Heart left ventricle (tissue), 16 donors: ENCODE results near the gene PMEPA1. TPM values are rescaled to one million over a fixed set of nuclear protein-coding genes. Genes with fewer than 3 reads are reported as not detected.

Experiments used
- ATAC-seq, 4 donors: fragments of 200-7000 bp; cut with Tn5 transposase; one replicate each; pipeline ENCODE4 v1.9.1; 2020 to 2022; ENCODE audit warnings: moderate library complexity in 4 of 4, mild to moderate bottlenecking in 3 of 4, moderate number of reproducible peaks in 1 of 4
- DNase-seq, 5 donors: peaks; one replicate each; pipeline ENCODE4 v3.0.0-alpha.2; 2020
- H3K27ac ChIP-seq, 12 donors: fragments of 200-600 bp; sonication (generic) in 4 of 12; one replicate each; pipeline versions ENCODE4 v1.5.0 to v1.8.0; 2016 to 2022; ENCODE audit warnings: mild to moderate bottlenecking in 2 of 12
- H3K27me3 ChIP-seq, 9 donors: fragments of 200-600 bp; sonication (generic) in 2 of 9; one replicate each; pipeline versions ENCODE4 v1.5.1 to v1.8.0; 2016 to 2022; ENCODE audit warnings: mild to moderate bottlenecking in 3 of 9
- H3K36me3 ChIP-seq, 9 donors: fragments of 200-600 bp; sonication (generic) in 2 of 9; one replicate each; pipeline versions ENCODE4 v1.5.0 to v1.8.0; 2018 to 2022; ENCODE audit warnings: mild to moderate bottlenecking in 2 of 9
- H3K4me1 ChIP-seq, 12 donors: fragments of 200-600 bp; sonication (generic) in 4 of 12; one replicate each; pipeline versions ENCODE4 v1.5.0 to v1.8.0; 2016 to 2022; ENCODE audit warnings: mild to moderate bottlenecking in 3 of 12
- H3K4me3 ChIP-seq, 12 donors: fragments of 200-600 bp; sonication (generic) in 4 of 12; one replicate each; pipeline versions ENCODE4 v1.5.0 to v1.8.0; 2017 to 2022; ENCODE audit warnings: mild to moderate bottlenecking in 9 of 12, moderate library complexity in 4 of 12
- H3K9me3 ChIP-seq, 12 donors: fragments of 200-600 bp; sonication (generic) in 4 of 12; one replicate each; pipeline versions ENCODE4 v1.5.0 to v1.8.0; 2016 to 2022; ENCODE audit warnings: mild to moderate bottlenecking in 1 of 12
- POLR2A ChIP-seq, 2 donors: fragments of 450-650 bp; IDR thresholded peaks; one replicate each; pipeline ENCODE4 v1.6.1; 2017; ENCODE audit warnings: antibody characterized with exemption in 2 of 2, mild to moderate bottlenecking in 2 of 2, moderate library complexity in 2 of 2
- WGBS, 4 donors: extraction: QIAGEN DNeasy Blood & Tissue Kit in 2 of 4; methylation state at CpG; one replicate each; pipeline versions ENCODE4 v1.1.5 to v1.1.7; 2013 to 2018; 5-methylcytosine and 5-hydroxymethylcytosine counted together
- intact Hi-C, 10 donors: fragments of 100-400 bp; cut with DNase I; formaldehyde crosslinking; loops; one replicate each; pipeline versions ENCODE4 v1.11.1 to v1.14.2; 2022
- long read RNA-seq, 3 donors: library from polyadenylated mRNA; unstranded; transcript quantifications; one replicate each; pipeline ENCODE4 v2.0.0, GENCODE V29; 2020 to 2021
- polyA plus RNA-seq, 2 donors: library from polyadenylated mRNA; stranded (reverse); fragments of 200-250 nt; gene quantifications; one replicate each; pipeline ENCODE4 v1.2.3, GENCODE V29; 2013
- total RNA-seq, 9 donors: library from RNA; depleted of rRNA in 2 of 9; stranded (reverse); fragments of >200 nt in 2 of 9; fragmentation: NEBNext Ultra II Directional in 3 of 9; extraction: Animal tissue kit (Norgen Biotek cat#: 25700) in 3 of 9; gene quantifications; one replicate each; pipeline versions ENCODE4 v1.1.0 to v1.2.4, GENCODE V29; 2016 to 2023
- TF ChIP-seq, protein P1 (sequence below), 12 donors: fragments of 200-600 bp; sonication (generic) in 4 of 12; IDR thresholded peaks; one replicate each; pipeline versions ENCODE4 v1.5.0 to v1.8.0; 2018 to 2022; ENCODE audit warnings: antibody characterized with exemption in 12 of 12, mild to moderate bottlenecking in 5 of 12
- donor health status: ischemic (EF 13 %, LVEDD 7.1; RV severe dilation, severe dysfunction).
- donor health status: healthy with polysubstance abuse.
- donor health status: DM: no; HTN: yes; CAD: no.
- donor health status: DM: no; HTN: no; CAD: no.
- donor health status: ischemic (EF 25% LVEDD 6.9; RV normal size, moderate dysfunction).
- donor health status: ischemic (EF 25% LVEDD 5.7; RV mildly dilated, moderate dysfunction).
- donor health status: healthy.
- donor health status: DM: yes; HTN: yes; CAD: no.
- donor health status: ischemic (EF 35%, LVEDD 5.7; RV mildly dilated, moderate dysfunction).
- donor health status: nonischemic (EF 11% LVEDD 7.7; RV severe dilation, severe dysfunction).
- donor health status: DM: yes; HTN: yes; CAD: no.
- donor health status: PGD.
- donor health status: ischemic (EF 29% LVEDD 5.4; RV normal size, mild dysfunction).
- donor health status: nonischemic (EF 23%, LVEDD 6.1; RV moderate dilation, normal function).

PMEPA1 gene, protein sequence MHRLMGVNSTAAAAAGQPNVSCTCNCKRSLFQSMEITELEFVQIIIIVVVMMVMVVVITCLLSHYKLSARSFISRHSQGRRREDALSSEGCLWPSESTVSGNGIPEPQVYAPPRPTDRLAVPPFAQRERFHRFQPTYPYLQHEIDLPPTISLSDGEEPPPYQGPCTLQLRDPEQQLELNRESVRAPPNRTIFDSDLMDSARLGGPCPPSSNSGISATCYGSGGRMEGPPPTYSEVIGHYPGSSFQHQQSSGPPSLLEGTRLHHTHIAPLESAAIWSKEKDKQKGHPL
- total RNA-seq (10 to 100 TPM; 25.1 to 91.4 (median 30.0) TPM), polyA plus RNA-seq (100 to 1,000 TPM in 1 of 2 donors, 10 to 100 TPM in 1; 12.6 to 115 TPM)
- long read RNA-seq, donor 1, full-length matches to known transcripts: 27 of 47 reads
- long read RNA-seq, donor 1, partial matches to known transcripts: 2 of 47 reads
- long read RNA-seq, donor 1, other reads (novel, unspliced or antisense): 18 of 47 reads
- long read RNA-seq, donor 2, full-length matches to known transcripts: 22 of 49 reads
- long read RNA-seq, donor 2, partial matches to known transcripts: 5 of 49 reads
- long read RNA-seq, donor 2, other reads (novel, unspliced or antisense): 22 of 49 reads
- long read RNA-seq, donor 3, full-length matches to known transcripts: 52 of 104 reads
- long read RNA-seq, donor 3, partial matches to known transcripts: 5 of 104 reads
- long read RNA-seq, donor 3, other reads (novel, unspliced or antisense): 47 of 104 reads

DNA sequence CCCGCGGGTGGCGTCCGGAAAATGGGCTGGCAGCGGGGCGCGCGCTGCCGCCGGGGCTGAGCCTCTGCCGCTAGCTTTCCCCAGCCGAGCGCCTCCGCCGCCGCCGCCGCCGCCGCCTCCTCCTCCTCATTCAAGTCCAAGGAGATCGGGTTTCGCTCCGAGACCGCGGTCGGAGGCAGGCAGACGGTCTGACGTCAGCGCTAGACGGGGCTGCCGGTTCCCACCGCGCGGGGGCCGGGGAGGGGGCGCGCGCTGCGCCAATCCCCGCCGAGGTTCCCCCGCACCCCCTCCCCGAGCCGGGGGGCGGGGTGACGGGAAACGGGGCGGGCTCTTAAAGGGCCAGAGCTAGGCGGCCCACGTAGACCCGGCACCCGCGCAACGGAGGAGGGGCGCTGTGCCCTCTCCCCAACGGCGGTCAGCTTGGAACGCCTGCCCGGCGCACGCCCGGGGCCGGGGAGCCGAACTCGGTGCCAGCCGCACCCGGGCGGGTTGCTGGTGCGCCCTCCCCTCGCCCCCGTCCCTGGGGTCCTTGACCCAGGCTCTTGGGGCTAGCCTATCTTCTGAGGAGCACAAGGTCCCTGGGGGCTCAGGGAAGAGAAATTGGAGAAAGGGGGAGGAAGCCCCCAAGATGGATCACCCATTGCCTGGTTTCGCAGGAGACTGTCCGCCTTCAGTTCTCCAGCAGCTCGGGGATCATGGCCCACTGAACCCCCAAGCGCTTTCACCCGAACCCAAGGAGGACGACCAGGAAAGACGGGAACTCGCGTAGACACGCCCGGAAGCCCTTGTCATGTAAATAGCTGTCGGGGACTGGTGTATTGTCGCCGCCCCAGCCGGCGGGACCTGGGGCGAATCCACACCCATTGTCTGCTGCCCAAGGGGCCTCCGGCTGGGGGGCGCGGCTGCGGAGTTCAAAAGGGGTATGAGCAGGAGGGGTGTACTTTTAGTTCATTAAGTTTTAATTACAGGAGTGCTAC lies at the start of gene PMEPA1:
Gene PMEPA1 (minus strand): TSS at position 193 of the 977 bp plus-strand sequence. CDS start 433 bp downstream, outside the sequence.
- H3K27ac ChIP-seq: peak within 1 kb of the TSS; percentile 63 to 98 (median 93)
- H3K4me1 ChIP-seq: peaks cover 0 to 74% (median 38%) of the 10 kb centered on the region in 12 donors
- ATAC-seq: peak; percentile 81 to 93 (median 91)
- TF ChIP-seq, protein P1, sequence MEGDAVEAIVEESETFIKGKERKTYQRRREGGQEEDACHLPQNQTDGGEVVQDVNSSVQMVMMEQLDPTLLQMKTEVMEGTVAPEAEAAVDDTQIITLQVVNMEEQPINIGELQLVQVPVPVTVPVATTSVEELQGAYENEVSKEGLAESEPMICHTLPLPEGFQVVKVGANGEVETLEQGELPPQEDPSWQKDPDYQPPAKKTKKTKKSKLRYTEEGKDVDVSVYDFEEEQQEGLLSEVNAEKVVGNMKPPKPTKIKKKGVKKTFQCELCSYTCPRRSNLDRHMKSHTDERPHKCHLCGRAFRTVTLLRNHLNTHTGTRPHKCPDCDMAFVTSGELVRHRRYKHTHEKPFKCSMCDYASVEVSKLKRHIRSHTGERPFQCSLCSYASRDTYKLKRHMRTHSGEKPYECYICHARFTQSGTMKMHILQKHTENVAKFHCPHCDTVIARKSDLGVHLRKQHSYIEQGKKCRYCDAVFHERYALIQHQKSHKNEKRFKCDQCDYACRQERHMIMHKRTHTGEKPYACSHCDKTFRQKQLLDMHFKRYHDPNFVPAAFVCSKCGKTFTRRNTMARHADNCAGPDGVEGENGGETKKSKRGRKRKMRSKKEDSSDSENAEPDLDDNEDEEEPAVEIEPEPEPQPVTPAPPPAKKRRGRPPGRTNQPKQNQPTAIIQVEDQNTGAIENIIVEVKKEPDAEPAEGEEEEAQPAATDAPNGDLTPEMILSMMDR (IDR thresholded peaks at IDR 0.05): peak in 4 of 12 donors; percentile 8 to 26 (median 18)
- peak; percentile 3 to 94 for TF ChIP-seq POLR2A (IDR thresholded peaks at IDR 0.05)
- peaks cover 0 to 3% (median 0%) of the 10 kb centered on the region in 9 donors for H3K27me3 ChIP-seq
- H3K4me3 ChIP-seq: peak within 1 kb of the TSS; percentile 65 to 96 (median 77)
- intact Hi-C loops: loop anchor here in 6 of 10 donors (2.0 to 10.0 kb wide), 8 partner anchors 37 to 375 kb away; partner anchors contain the start of gene RBM38 (in 1 of the 6)
- WGBS, 4 donors: 1% methylated on average over 45 to 92 of the region's 92 CpGs
- no peaks in the 10 kb centered on the region for H3K9me3 ChIP-seq
- peak; percentile 96 to 97 (median 96) for DNase-seq
- no peaks in the 10 kb centered on the region for H3K36me3 ChIP-seq

DNA sequence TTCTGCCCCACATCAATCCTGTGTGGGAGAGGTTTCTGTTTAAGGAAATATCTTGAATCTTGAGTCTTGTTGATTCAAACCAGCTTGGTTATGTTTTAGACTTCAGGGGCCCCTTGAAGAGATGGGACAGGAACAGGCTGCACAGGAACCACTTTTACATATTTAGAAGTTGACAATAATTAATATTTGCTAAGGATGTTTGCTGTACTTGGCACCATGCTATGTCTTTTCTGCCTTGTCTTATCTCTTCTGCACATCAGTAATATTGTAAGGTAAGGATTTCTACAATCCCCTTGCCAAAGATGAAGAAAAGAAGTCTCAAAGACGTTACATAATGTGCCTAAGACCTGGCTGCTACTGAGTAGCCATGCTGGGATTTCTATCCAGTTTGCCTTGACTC lies 48.0 kb upstream of the PMEPA1 start:
- no peak for ATAC-seq
- no peak for TF ChIP-seq POLR2A (IDR thresholded peaks at IDR 0.05)
- TF ChIP-seq, protein P1 (IDR thresholded peaks at IDR 0.05): no peak
- WGBS, 4 donors: 63 to 76% (median 68%) methylated on average over 1 of the region's 1 CpG
- intact Hi-C loops: loop anchor here in 1 of 10 donors (10.0 kb wide), 1 partner anchor 427 kb away; no protein-coding TSS in a partner anchor
- Histone ChIP-seq H3K36me3 (no peaks in the 10 kb centered on the region), H3K27ac (no peak overlapping the region), H3K9me3 (peaks cover 0 to 7% (median 0%) of the 10 kb centered on the region in 12 donors), H3K27me3 (no peaks in the 10 kb centered on the region), H3K4me1 (peaks cover 0 to 5% (median 0%) of the 10 kb centered on the region in 12 donors), H3K4me3 (no peak overlapping the region)
- no peak for DNase-seq

DNA sequence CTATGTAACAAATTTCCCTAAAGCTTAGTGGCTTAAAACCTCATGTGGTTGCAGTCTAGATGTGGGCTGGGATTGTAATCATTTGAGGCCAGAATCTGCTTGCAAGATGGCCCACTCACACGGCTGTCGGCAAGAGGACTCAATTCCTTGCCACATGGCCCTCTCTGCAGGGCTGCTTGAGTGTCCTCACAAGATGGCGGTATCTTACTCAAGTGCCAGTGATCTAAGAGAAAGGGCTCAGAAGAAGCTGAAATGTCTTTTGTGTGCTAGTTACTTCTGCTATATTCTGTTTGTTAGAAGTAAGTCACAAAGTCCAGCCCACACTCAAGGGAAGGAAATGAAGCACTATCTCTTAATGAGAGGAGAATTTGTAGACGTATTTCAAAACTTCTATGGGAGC lies 47.1 kb upstream of the PMEPA1 start:
- no peak for DNase-seq
- H3K9me3 ChIP-seq: peaks cover 0 to 7% (median 0%) of the 10 kb centered on the region in 12 donors
- no peak overlapping the region for H3K27ac ChIP-seq
- 90 to 96% (median 93%) methylated on average over 4 of the region's 4 CpGs for WGBS, 4 donors
- H3K4me3 ChIP-seq: no peak overlapping the region
- H3K27me3 ChIP-seq: no peaks in the 10 kb centered on the region
- H3K36me3 ChIP-seq: no peaks in the 10 kb centered on the region
- TF ChIP-seq, protein P1 (IDR thresholded peaks at IDR 0.05): no peak
- peaks cover 0 to 5% (median 0%) of the 10 kb centered on the region in 12 donors for H3K4me1 ChIP-seq
- intact Hi-C loops: loop anchor here in 1 of 10 donors (10.0 kb wide), 1 partner anchor 428 kb away; no protein-coding TSS in a partner anchor
- ATAC-seq: no peak
